Measurements from ENCODE around the gene EGFL7.

GRCh38 chr9:136690104-136690805 is 27.5 kb downstream of the EGFL7 start:
- no peak for TF ChIP-seq POLR2AphosphoS5 (IDR thresholded peaks at IDR 0.05; ENCODE audit: insufficient read depth in 1 of 2, low read depth in 1 of 2)
- TF ChIP-seq CTCF (IDR thresholded peaks at IDR 0.05): no peak

All from vagina (tissue), 2 donors.